Panc1 (cell line): ENCODE results near the gene CRTAC1. TPM values are rescaled to one million over a fixed set of nuclear protein-coding genes. Genes with fewer than 3 reads are reported as not detected.

Experiments
- ATAC-seq: fragments of 200-7000 bp; cut with Tn5 transposase; 2 replicates; pipeline ENCODE4 v1.9.1; 2020; ENCODE audit warnings: mild to moderate bottlenecking, moderate library complexity
- BruUV-seq: library from RNA; stranded (reverse); fragments of 400-500 nt; replicated peaks from 2 replicates; lab custom pipeline; 2021; lab: Mats Ljungman, UMichigan
- CTCF ChIA-PET: fragments of 300-600 bp; sonication (Branson Sonifier 250); formaldehyde crosslinking; loops from one replicate; lab custom pipeline; 2022; ENCODE audit warnings: antibody characterized with exemption; lab: Charles Lee
- POLR2A ChIA-PET: fragments of 300-600 bp; sonication (Branson Sonifier 250); formaldehyde crosslinking; loops from one replicate; lab custom pipeline; 2022; ENCODE audit warnings: antibody characterized with exemption; lab: Charles Lee
- DNase-seq: peaks from one replicate; pipeline ENCODE4 v3.0.0-alpha.2; 2010; ENCODE audit warnings: low read depth, low spot score
- H3K27ac ChIP-seq: 2 replicates; pipeline ENCODE4 v1.5.1; 2011; ENCODE audit warnings: mild to moderate bottlenecking, low read length, inconsistent platforms
- H3K27me3 ChIP-seq: fragments of 200-500 bp; sonication (Bioruptor generic); 2 replicates; pipeline ENCODE4 v1.6.0; 2014; ENCODE audit warnings: low read length, inconsistent platforms; ENCODE audit not compliant: control insufficient read depth, insufficient read depth
- H3K36me3 ChIP-seq: fragments of 200-500 bp; sonication (Bioruptor generic); 2 replicates; pipeline ENCODE4 v1.5.1; 2014; ENCODE audit warnings: inconsistent platforms, mild to moderate bottlenecking, low read length, moderate library complexity; ENCODE audit not compliant: control insufficient read depth, insufficient read depth
- H3K4me1 ChIP-seq: 2 replicates; pipeline ENCODE4 v1.5.1; 2011; ENCODE audit warnings: inconsistent platforms, mild to moderate bottlenecking, low read length, moderate library complexity; ENCODE audit not compliant: control insufficient read depth, insufficient read depth
- H3K4me3 ChIP-seq, 2 experiments: 2 replicates each; pipeline ENCODE4 v1.5.1; 2011 to 2012; ENCODE audit warnings: low read depth in 2 of 2, low read length in 2 of 2, mild to moderate bottlenecking in 2 of 2, inconsistent platforms in 1 of 2, moderate library complexity in 1 of 2
- H3K9me3 ChIP-seq: fragments of 200-500 bp; sonication (Bioruptor generic); 2 replicates; pipeline ENCODE4 v1.5.1; 2014; ENCODE audit warnings: low read depth, mild to moderate bottlenecking, inconsistent platforms, low read length, moderate library complexity; ENCODE audit not compliant: control insufficient read depth, insufficient read depth
- CTCF ChIP-seq: fragments of 450-650 bp; IDR thresholded peaks from 2 replicates; pipeline ENCODE4 v1.5.1; 2017; ENCODE audit warnings: mild to moderate bottlenecking
- POLR2AphosphoS5 ChIP-seq: IDR thresholded peaks from 2 replicates; pipeline ENCODE4 v1.6.1; 2012; ENCODE audit warnings: mild to moderate bottlenecking, low read depth, low read length, moderate library complexity
- REST ChIP-seq, 2 experiments: IDR thresholded peaks; 2 replicates each; pipeline ENCODE4 v1.6.1; 2011 to 2012; ENCODE audit warnings: low read depth in 2 of 2, control low read depth in 1 of 2, low read length in 1 of 2, mild to moderate bottlenecking in 1 of 2, moderate library complexity in 1 of 2; ENCODE audit not compliant: insufficient read depth in 1 of 2
- SIN3A ChIP-seq: IDR thresholded peaks from 2 replicates; pipeline ENCODE4 v1.6.1; 2012; ENCODE audit warnings: low read depth, mild to moderate bottlenecking, low read length, moderate library complexity, borderline replicate concordance; ENCODE audit not compliant: insufficient read depth
- TCF7L2 ChIP-seq: IDR thresholded peaks from 2 replicates; pipeline ENCODE4 v1.6.1; 2011; ENCODE audit warnings: mild to moderate bottlenecking, low read depth, low read length, inconsistent platforms
- in situ Hi-C: cut with HindIII; loops from 2 replicates; pipeline ENCODE4 v1.10.0; 2016; ENCODE audit warnings: low sequenced_read_pairs, low pct_unique_long_range_greater_than_20kb
- intact Hi-C: fragments of 100-400 bp; cut with micrococcal nuclease; formaldehyde crosslinking; loops from one replicate; pipeline ENCODE4 v1.10.0; 2022; ENCODE audit not compliant: unreplicated experiment
- total RNA-seq: library from RNA; stranded (reverse); gene quantifications from one replicate; pipeline ENCODE4 v1.2.1, GENCODE V29; 2021; ENCODE audit not compliant: unreplicated experiment

Gene CRTAC1
- total RNA-seq, 1 experiment from 2014 or later = 0.23 TPM

- CTCF ChIA-PET = interaction anchor here (3.4 kb wide), 1 partner anchor 76 kb away, joined by 25 read pairs; no protein-coding TSS in a partner anchor
- POLR2A ChIA-PET = no interaction called here
- H3K36me3 ChIP-seq = no peaks in the 10 kb centered on the region
- H3K27ac ChIP-seq = no peak overlapping the region
- TF ChIP-seq SIN3A (no peak), CTCF (no peak), POLR2AphosphoS5 (no peak), TCF7L2 (no peak), REST (IDR thresholded peaks at IDR 0.05; ENCODE audit: insufficient read depth in 1 of 2, low read depth in 2 of 2, low read length in 1 of 2) (no peak)
- H3K4me3 ChIP-seq = no peak overlapping the region
- peaks cover 2% of the 10 kb centered on the region; the same call in 1 of the 2 replicates for H3K27me3 ChIP-seq
- no peaks in the 10 kb centered on the region for H3K9me3 ChIP-seq
- H3K4me1 ChIP-seq = peaks cover 15% of the 10 kb centered on the region
- BruUV-seq = no TSS peak
- intact Hi-C loops = no loop called here
- ATAC-seq = no peak
- no peak for DNase-seq
- in situ Hi-C loops = no loop called here
Measured at GRCh38 chr10:97868134-97868685, 162.2 kb downstream of the CRTAC1 start.

- Histone ChIP-seq H3K27ac (no peak overlapping the region), H3K9me3 (no peaks in the 10 kb centered on the region), H3K36me3 (no peaks in the 10 kb centered on the region), H3K4me3 (no peak overlapping the region), H3K4me1 (peaks cover 15% of the 10 kb centered on the region), H3K27me3 (peaks cover 2% of the 10 kb centered on the region; the same call in 1 of the 2 replicates)
- DNase-seq (no peak), ATAC-seq (no peak)
- ChIA-PET POLR2A (no interaction called here), CTCF (interaction anchor here (3.4 kb wide), 1 partner anchor 75 kb away, joined by 25 read pairs; no protein-coding TSS in a partner anchor)
- in situ Hi-C loops (no loop called here), intact Hi-C loops (no loop called here)
- BruUV-seq = no TSS peak
- TF ChIP-seq REST (IDR thresholded peaks at IDR 0.05; ENCODE audit: insufficient read depth in 1 of 2, low read depth in 2 of 2, low read length in 1 of 2) (no peak), TCF7L2 (no peak), SIN3A (no peak), POLR2AphosphoS5 (no peak), CTCF (no peak)
Measured at GRCh38 chr10:97867220-97867800, 163.1 kb downstream of the CRTAC1 start.
